ENCODE measurements around the gene SCN9A.
"Not testable (repeated sequence)": the region's sequence is repeated elsewhere in the genome, so short reads cannot be mapped to it uniquely, and the experiment has no call there.

Gene SCN9A

DNA sequence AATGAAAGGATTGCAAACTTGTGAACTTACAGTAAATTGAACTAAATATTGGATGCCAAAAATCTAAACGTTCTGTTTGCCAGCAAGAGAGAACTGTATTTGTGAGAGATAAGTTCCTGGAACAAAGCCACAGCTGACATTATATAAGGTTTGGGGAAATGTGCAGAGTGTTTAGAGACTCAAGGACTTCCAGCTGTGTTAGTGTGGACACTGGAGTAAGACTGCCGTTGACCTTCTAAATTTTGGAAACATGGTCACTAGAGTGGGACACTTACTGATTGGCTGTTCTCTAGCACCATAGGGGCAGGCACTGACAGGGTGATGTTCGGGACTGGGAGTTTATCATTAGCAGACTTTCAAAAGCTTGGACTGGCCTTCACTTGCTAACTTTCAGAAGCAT lies 40.5 kb downstream of the SCN9A start:
- no peak for DNase-seq

DNA sequence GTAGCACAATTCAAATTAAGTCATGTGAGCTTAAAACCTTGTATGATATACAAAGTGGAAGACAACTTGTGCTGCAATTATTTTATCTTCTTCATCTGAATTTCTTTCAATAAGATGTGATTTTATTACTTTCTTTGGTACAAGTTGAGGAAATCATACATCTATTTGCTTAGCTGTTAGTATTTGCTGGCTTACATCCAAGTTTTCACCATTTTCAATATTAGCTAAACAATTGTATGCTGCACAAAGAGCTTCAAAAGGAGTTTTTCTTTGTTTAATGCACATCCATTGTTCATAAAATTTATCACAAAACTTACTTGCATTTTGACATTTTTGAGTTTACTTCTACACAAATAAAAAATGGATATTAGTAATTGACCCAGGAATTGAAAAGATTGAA lies 40.9 kb downstream of the SCN9A start:
- no peak for DNase-seq

DNA sequence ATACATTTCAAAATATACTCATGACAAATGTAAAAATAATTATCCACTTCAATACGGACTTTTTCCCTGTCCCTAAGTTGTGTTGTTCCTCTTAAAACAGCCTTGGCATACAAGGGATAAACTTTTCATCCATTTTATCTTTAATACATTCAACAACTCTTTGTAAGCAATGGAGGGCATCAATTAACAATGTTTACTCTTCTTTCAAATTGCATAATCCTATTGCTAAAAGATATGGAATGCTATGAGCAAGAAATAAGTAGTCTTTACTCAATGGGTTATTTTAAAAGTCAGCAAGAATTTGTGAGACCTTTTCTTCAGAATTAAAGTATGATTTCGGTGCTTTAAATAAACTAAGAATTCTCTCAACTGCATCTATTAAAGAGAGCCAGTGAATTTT lies 41.9 kb downstream of the SCN9A start:
- no peak for DNase-seq

DNA sequence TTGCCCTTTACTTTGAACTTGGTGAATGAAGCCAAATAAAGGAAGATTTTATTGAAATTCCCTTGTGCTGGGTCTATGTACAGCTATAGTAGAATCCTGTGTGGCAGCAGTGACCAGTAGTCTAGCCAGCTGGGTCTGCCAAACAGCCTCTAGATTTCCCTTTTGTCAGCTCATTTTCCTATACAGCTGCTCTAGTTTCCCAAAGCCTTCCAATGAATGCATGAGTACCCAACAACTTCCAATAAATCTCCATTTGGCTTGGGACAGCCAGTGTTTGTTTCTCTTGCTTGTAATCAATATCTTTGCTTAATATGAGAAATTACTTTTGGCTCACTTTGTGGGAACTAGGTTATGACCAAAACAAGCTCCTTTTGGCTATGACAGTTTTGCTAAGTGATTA lies 43.6 kb downstream of the SCN9A start:
- no peak for DNase-seq

DNA sequence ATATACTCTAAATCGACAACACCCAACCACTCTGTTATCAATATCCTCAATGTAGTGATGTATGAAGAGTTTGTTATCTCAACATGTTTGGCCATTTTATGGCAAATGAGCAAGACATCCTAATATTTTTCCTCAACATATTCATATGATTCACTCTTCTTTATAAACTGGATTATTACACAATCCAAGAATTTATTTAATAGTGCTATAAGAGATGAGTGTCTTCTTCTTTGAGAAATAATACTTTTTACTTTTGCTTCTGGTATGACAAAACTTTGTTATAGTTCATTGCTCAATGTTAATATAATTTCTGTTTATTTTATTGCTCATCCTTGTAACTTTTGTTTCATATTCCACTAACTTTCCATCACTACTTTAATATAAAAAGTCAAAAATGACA lies 44.3 kb downstream of the SCN9A start:
- no peak for DNase-seq

DNA sequence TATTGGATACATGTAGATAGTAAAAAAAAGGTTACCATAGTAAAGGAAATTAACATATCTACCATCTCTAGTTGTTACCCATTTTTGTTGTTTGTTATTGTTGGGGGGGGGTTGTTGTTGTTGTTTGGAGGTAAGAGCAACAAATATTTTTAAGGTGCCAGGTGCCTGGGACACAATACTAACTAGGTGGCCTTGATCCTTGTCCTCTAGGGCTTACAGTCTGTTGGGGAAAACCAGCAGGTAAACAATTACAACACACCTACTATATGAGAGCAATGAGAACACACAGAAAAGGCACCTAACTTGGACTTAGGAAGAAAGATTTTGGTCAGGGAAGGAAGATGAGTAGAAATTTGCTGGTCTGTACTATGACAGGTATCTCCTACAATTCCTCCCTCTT lies 46.3 kb downstream of the SCN9A start:
- DNase-seq, result no peak

DNA sequence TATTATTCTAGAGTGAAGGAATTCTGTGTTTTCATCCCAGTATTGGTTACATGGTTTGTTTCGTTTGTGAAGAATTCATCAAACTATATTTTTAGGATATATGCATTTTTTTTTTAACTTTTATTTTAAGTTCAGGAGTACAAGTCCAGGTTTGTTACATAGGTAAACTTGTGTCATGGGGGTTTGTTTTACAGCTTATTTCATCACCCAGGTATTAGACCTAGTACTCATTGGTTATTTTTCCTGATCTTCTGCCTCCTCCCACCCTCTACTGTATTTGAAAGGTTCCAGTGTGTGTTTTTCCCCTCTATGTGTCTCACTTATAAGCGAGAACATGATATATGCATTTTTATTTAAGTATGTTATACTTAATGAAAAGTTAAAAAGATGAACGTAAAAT lies 47.6 kb downstream of the SCN9A start:
- no peak for DNase-seq

DNA sequence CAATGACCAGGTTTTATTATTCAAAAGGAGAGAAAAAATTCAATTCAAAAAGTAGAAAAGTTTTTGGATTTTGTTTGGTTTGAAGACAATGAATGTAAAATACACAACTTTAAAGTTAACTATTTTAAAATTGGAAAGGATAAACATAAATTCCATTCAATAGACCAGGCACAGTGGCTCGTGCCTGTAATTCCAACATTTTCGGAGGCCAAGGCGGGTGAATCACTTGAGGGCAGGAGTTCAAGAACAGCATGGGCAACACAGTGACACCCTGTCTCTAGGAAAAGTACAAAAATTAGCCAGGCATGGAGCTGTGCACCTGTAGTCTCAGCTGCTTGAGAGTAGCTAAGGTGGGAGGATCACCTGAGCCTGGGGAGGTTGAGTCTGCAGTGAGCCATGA lies 54.7 kb downstream of the SCN9A start:
- DNase-seq, result no peak

DNA sequence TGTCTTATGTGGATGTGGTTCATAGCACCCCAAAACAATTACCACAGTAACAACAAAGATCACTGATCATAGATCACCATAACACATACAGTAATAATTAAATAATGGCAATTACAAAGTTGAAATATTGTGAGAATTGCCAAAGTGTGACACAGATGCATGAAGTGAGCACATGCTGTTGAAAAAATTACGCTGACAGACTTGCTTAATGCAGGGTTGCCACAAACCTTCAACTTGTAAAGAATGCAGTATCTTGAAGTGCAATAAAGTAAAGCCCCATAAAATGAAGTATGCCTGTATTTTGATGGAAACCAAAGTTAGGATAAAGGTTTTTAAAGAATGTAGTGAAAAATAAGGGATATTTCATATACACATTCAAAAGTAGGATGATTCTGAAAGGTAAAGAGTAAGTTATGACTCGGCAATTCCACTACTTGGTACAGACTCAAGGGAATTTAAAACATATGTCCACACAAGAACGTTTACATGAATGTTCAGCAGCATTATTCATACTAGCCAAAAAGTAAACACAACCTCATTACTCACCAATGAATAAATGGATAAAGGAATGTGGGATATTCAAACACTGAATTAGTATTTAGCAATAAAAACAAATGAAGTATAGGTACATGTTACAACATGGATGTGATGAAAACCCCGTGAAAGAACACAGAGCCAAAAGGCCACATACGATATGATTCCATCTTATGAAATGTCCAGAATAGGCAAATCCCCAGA lies 61.6 kb downstream of the SCN9A start:
- DNase-seq, result no peak

DNA sequence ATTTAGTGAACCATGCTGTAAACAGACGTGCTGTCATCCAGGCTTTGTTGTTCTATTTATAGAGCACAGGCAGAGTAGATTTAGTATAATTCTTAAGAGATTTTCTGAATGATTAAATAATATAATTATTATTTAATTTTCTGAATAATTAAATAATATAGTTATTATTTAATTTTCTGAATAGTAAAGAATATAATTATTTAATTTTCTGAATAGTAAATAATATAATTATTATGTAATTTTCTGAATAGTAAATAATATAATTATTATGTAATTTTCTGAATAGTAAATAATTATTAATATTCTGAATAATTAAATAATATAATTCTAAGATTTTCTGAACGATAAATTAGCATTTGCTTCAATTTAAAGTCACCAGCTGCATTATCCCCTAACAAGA lies 62.9 kb downstream of the SCN9A start:
- not testable (repeated sequence) for DNase-seq

DNA sequence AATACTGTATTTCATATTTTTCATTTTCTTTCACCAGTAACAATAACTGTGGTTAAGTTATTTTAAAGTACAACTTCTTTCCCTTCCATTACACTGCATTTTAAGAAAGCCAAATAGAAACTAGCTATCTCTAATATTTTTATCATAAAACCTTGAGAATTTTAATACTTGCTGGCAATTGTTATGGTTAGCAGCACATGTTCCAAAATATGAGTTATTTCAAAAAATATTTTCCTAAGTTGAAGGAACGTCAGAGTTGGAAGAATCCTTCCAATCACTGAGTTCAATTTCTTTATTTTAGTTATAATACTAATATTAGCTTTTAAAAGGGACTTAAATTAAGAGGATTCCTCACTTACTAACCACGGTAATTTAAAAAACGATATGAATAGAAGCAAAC lies 68.4 kb downstream of the SCN9A start:
- DNase-seq, result no peak

DNA sequence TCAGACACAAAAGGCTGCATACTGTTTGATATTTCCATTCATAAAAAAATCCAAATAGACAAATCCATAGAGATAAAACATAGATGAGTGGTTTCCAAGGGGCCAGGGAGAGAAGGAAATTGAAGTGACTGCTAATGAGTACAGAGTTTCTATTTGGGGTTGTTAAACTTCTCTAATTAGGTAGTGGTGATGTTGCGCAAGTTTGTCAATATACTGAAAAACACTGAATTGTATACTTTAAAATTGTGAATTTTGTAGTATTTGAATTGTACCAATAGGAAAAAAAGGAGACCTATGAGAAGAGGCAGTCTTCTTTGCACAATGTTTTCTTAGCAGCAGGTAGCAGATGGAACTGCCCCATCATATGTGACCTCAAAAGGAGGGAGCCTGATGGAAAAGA lies 71.1 kb downstream of the SCN9A start:
- no peak for DNase-seq

DNA sequence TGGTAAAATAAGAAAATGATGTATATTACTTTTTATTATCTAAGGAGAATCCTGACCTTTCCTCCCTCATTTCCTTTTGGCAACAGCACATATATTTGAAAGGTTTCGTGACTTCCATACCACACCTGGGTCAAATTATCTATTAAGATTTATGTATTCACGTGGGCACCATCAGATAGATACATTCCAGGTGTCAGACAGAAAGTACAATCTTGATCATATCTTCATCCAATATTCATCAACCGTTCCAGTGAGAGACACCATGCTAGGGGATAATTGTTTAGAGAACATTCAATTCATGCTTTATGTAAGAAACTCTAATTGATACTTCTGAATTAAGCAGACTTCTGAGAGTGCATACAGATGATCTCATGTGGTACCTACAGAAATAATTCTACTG lies 73.7 kb downstream of the SCN9A start:
- DNase-seq, result no peak

DNA sequence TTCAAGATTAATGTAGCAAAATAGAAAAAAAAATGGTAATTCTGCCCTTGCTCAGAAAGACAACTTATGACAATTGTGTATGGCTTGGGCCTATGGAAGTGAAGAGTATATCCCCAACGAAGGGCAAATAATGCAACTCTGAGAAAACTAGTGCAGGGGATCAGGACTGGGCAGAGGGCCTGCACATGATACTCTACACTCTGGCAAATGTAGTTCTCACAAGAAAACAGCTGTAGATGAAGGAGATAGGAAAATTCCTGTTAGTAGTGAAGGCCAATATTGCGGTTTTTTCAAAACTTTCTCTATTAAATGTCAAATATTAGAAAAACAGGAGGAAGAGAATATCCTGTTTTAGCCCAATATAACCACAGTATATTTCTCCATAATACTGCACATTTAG lies 77.8 kb downstream of the SCN9A start:
- no peak for DNase-seq

DNA sequence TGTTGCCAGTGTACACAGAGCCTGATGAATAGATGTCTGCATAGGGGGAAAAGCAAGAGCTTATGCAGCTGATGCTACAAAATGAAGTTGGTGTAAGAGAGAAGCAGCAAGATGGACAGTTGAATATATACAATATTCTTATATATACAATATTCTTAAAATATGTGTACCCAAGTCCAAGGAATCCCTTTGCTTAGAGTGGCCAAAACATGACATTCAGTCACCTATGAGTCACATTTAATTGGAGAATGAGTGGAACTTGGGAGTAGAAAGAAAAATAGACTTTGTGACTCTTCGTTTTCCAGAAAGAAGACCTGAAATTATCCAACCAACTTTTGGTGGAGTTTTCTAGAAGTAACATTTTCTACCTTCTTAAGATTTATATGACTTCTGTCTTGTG lies 81.8 kb downstream of the SCN9A start:
- no peak for DNase-seq

DNA sequence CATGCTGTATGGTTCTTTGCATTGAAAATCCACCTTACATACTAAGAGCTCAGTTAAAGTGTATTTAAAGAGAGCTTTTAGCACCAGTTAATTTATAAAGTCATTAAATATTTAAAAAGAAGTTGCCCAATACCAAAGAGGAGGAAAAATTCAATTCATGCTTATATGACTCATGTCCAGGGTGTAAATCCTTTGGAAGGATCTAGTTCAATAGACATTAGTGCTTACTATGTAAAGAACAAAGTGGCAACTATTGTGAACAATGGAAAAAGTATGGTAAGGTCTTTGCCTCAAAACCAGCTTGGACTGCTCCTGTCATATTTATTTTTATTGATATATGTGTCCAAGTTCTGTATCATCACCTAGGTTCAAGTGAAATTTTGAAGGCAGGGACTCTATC lies 90.5 kb downstream of the SCN9A start:
- DNase-seq, result no peak

DNA sequence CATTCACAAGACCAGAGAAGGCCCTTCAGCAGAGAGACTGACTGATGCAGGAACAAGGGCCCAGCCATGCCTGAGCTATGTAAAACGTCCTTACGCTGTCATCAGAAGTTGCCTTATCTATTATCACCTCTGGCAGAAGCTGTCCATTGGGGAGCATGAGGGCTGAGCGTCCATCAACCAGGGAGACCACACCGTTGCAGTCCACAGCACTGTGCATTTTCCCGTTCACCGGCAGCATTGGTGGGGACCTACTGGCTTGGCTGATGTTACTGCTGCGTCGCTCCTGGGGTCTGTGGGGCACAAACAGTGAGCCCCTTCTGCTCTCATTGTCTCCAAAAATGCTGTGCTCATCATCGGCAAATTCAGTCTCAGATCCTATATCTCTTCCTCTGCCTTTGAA lies 91.4 kb downstream of the SCN9A start:
- no peak for DNase-seq

DNA sequence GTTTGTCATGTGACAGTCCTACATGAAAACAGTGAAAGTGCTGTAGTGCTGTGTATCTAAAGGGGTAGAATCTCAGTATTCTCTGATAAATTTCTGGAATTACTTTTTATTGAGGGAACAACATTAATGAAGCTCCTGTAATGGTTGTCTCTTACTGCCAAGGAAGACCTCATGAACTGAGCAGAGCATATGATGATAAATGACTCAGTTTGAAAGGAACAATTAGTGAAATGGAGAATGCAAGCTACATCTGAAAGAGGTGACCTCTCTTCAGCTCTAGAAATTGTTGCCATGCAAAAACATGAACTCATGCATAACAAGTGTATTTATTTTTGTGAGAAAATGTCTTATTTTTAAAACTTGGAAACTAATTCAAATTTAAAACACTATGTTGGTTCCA lies 93.6 kb downstream of the SCN9A start:
- DNase-seq, result no peak

DNA sequence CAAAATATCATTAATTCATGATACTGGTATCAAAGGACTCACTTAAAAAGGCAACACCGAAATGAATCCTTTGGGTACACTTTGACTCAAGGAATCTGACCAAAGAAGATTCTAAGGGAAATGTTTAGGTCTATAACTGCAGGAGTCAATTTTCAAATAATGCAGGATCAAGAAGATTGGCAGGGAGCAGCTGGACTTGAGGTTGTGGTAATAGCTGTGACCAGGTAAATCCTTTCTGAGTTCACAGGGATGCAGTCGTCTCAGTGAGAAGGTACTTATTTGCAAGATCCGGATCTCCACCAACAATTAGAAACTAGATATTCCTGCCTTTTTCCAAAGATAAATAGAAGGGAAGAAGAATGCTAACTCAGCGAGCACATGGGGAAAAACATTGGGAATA lies 96.9 kb downstream of the SCN9A start:
- no peak for DNase-seq

DNA sequence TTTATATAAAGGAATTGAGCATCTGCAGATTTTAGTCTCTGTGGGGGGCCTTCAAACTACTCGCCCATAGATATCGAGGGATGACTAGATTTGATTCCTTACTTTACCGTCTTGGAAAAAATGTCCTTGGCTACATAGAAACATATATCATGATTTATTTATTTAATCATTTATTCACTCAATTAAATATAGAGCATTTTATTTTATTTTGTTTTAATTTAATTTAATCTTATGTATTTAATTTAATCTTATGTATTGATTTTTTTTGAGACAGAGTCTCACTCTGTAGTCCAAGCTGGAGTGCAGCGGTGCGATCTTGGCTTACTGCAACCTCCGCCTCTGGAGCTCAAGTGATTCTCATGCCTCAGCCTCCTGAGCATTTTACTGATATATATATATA lies 105.4 kb downstream of the SCN9A start:
- DNase-seq, result no peak

DNA sequence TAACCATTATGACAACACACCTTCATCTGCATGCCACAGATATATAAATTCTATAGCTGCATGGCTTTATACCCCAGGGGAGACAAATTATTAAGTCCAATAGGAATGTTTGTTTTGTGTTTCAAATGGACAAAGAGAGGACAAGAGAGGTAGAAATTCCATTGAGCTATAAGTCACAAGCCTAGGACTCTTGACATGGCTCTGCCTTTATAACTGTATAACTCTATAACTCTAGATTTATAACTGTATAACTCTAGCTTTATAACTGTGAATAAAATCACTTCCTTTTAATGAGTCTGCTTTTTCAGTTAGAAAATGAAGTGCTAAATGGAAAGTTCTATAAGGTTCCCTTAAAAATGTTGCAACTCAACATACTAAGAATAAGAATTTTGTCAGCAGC lies 106.4 kb downstream of the SCN9A start:
- DNase-seq, result no peak

DNA sequence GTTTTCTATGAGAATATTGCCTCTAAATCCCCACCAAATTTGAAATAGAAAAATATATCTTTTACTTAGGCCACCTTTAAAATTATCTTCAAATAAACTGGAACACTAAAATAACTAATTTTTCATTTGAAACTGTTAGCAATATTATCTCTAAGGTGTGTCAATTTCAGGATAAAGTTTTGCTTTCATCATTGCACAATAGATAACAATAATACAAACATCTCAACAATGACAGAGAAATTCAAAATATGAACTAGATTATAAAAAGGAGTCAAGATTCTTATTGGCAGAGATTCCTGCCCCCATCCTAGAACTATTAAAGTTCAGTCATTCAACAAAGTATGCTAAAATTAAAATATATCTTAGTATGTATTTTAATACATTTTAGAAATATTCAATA lies 117.9 kb downstream of the SCN9A start:
- no peak for DNase-seq

DNA sequence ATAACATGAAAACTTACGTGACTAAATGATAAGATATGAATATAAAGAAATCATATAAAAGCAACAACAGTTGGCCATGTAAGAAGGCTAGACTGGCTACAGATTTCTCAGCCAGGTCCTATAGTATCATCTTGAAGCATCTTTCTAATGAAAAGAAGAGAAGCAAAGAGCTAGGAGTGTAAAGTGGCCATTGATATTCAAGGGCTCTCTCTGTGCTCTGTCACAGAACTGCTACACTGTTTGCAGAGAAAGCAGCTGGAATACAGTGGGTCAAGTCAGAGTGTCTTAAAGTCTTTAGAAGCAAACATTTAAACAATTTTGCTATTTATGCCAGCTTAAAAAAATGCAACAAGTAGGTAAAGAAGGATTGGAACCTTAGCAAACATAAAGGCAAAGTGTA lies 118.8 kb downstream of the SCN9A start:
- DNase-seq, result no peak

DNA sequence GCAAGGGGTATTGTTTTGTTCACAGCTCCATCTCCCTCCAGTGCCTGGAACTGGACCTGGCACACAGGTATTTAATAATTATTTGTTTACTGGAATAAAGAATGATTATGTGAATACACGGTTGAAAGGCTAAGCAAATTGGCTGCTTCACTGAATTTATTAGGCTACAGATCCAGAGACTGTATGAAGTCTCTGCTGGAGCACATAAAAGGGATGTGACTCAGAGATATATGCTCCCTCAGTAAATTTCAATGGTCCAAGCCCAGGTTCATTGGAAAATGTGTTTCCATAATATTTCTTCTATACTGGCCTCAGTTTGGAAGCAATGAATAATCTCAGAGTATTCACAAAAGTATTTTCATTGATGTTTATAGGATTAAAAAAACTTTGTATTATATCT lies 126.4 kb downstream of the SCN9A start:
- no peak for DNase-seq

Data from amygdala (tissue), 56 donors.